ENCODE results near the gene AUNIP. TPM values are rescaled to one million over a fixed set of nuclear protein-coding genes. Genes with fewer than 3 reads are reported as not detected.

Gene AUNIP
- total and polyA plus RNA-seq, 2 of the 8 experiments (the other 6 are each of a cell fraction or from before 2014, with no cell fraction given), result 18.6 to 23.2 TPM

DNA sequence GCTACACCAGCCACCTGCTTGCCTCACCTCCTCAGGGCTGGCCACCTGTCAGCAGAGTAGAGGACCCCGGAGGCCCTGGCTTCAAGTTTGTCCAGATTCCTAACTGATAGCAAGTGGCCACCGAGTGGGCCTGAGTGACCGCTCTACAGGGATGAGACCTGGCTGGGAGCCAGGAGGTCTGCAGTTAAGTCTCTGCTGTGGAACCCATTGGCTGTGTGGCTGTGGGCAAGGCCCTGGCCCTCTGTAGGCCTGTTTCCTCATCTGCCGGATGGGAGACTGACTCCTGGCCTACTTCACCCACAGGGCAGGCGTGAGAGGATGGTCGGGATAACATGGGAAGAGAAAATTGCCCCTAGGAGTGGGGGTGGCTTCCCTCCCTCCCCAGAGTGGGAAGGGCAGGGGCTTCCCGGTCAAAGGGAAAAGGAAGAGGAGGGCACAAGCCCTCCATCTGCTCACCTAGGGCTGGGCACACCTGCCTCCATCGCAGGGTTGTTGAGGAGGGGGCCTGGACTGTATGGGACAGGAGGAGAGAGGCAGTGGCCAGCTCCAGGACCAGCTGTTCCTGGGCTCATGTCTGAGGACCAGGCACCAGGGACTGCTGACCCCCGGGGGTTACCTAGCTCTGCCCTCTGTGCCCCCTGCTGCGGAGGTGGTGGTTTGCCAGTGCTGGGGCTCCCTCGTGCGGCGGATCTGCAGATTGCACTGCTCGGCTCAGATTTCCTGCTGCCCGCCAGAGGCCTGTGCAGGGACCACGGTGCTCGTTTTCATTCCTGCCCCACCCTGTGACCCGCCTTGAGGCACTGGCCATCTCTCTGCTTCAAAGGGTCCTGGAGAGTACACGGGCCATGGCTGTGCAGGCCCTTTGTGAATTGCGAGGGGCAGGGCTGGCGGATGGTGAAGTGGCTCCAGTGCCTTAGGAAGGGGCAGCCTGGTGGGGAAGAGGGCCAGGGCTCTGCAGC, 48.6 kb downstream of the AUNIP start (continued):
- TF ChIP-seq CTCF (IDR thresholded peaks at IDR 0.05; ENCODE audit: control extremely low read depth in 1 of 3, insufficient read depth in 1 of 3, low read depth in 1 of 3, low read length in 3 of 3) (peak; percentile 98 to 100 (median 99)), BRCA1 (IDR thresholded peaks at IDR 0.05; ENCODE audit: low read depth, low read length) (no peak), SAP30 (IDR thresholded peaks at IDR 0.05; ENCODE audit: insufficient read depth, insufficient replicate concordance, low read length) (no peak), RXRA (IDR thresholded peaks at IDR 0.05; ENCODE audit: insufficient read depth, low read depth, low read length) (0 out of 2 replicates have a peak, but pooled peaks have one; percentile 76)

Data from H1 (cell line).